NT2/D1 (cell line): ENCODE measurements around the gene PHF3.

ENCODE experiments used
- SUZ12 ChIP-seq: IDR thresholded peaks from 2 replicates; pipeline ENCODE4 v1.6.1; 2011; ENCODE audit not compliant: insufficient read length, insufficient read depth; ENCODE audit errors: extremely low read depth
- YY1 ChIP-seq: IDR thresholded peaks from 2 replicates; pipeline ENCODE4 v1.6.1; 2011; ENCODE audit not compliant: insufficient read length, insufficient read depth

DNA sequence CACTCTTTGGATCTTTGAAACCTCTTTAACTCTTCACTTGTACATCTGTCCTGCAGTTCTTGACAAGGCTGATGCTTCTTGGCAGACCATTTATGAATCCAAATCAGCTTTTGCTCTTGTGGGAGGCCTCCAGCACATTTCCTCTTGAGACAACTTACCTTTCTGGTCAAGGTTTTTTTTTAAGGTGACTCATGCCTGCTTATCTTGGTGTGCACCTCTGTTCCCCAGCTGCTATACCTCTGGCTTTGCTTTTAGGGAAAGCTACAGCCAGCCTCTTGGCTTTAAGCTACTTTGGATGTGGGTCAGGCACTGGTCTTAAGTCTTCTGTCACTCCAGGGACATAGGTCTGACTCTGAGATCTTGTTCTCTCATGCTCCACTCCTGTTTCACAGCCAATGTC, 106.5 kb downstream of the PHF3 start:
- no peak for TF ChIP-seq SUZ12
- no peak for TF ChIP-seq YY1
